SIG-M5 treated with dmso at 0.1 percent for 504 hours (cell line): ENCODE data around the gene VPS35L.
"Not testable (repeated sequence)": the region's sequence is repeated elsewhere in the genome, so short reads cannot be mapped to it uniquely, and the experiment has no call there.

ENCODE experiments used
- DNase-seq: peaks from one replicate; lab custom pipeline; 2025; ENCODE audit not compliant: unreplicated experiment; lab: John Stamatoyannopoulos, UW

The VPS35L gene

DNA sequence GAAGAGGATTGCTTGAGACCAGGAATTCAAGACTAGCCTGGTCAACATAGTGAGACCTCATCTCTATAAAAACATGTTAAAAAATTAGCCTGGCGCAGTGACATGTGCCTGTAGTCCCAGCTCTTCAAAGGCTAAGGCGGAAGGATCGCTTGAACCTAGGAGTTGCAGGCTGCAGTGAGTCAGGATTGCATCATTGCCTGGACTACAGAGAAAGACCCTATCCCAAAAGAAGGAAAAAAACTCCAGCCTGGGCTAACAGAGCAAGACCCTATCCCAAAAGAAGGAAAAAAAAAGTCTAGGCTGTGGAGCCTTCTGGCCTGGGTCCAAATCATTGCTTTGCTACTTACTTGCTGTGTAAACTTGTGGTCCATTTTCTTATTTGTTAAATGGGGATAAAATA, 26.8 kb upstream of the VPS35L start:
- no peak for DNase-seq

DNA sequence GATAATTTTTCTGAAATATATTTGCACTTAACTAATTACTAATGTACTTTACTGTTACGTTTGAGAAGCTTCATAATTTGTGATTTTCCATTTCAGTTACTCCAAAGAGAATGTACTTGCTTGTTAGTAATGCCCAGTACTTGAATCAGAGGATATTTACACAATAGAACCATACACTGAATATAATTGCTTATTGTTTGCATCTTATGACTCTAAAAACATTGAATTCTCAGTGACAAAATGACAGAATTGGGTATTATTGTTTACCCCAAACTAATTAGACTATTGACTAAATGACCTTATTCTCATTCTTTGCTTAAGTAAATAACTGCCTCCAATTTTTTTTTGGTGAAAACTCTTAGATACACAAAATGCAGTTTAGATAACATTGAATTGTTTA, 22.9 kb upstream of the VPS35L start:
- DNase-seq: no peak

DNA sequence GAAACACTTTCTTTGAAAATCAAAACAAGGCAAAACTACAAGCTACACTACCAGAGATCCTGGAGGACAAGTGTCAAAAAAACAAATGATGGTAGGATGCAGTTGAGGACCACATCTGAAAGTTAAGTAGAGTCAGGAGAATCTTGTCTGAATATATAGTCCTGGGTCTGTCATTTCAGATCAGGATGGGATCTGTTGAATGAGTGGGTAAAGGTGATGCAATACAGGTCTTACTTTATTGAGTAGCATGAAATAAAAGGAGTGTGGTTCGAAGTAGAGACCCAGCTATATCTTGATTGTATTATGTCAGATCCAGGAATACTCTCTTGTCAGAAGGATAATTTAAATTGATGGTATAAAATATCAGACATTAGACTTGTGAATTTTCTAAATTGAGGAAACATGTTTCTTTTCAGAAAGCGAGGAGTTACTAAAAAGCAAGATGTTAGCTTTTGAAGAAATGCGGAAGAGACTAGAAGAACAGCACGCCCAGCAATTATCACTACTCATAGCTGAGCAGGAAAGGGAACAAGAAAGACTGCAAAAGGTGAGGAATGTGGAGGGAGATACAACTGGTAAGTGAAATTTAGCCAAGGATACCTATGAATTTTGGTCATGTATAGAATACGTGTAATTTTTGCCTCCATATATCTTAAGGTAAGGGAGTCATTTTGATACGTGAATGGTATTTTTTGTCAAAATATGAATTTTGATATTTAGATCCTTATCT, 15.1 kb upstream of the VPS35L start:
- no peak for DNase-seq

DNA sequence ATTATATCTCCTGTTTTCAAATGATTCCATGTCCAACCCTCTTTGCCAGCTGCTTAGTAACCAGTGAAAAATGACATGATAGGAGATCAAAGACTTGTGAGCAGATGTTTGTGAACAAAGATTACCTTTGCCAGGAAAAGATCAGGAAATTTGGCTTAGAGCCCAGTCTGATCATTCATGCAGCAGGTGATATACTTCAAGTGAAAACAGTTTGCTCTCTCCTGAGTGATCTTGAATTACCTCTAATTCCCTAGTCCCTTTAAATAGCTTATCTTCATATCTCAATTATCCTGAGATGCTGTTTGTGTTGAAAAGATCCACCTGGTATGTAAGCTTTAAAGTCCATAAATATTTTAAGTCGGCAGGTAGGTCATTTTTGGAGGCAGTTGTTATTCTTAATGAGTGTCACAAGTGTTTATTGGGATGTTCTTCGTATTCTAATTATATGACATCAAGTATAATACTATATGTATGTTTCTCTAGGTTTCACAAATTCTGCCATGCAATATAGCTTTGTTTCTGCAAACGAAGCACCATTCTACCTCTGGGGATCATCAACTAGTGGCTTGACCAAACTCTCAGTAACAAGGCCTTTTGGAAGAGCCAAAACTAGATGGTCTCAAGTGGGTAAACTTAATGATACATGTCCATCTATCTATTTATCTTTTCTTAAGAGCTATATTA, 13.2 kb upstream of the VPS35L start:
- no peak for DNase-seq

- DNase-seq: not testable (repeated sequence)
Observed at GRCh38 chr16:19543278-19543996, 12.1 kb upstream of the VPS35L start.

DNA sequence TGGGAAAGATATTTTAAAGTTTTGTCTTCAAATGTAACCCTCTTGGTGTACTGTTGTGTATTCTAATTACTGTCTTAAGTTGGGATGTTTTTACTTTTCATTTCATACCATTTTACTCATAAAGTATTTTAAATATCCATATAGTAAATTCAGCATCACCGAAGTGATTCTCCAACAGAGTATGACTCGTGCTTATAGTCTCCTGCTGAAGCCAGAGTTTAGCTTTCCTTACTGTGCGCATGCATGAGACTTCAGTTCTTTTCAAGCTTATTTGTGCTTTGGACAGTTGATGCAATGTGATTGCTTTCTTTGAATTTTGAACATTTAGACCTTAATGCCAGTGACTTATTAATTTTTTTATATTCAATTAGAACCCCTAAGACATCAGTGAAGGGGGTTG, 7.4 kb upstream of the VPS35L start:
- no peak for DNase-seq

DNA sequence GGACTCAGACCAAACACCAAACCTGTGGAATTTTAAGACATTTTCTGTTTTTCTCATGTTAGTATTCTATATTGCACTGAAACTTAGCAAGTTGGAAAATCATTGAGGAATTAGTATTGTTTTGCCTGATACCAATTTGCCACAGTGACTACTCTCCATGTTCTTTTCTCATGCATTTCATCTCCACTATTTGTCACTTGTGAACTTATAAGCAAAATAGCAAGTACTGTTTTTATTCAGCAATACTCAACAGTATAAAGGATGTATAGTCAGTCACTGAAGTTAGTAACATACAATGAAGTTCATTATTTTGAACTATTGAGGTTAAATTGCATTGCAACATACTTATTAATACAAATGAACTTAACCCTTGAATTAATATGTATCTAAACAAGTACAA, 5.8 kb upstream of the VPS35L start:
- DNase-seq: no peak

- DNase-seq: peak; percentile 86
Observed at GRCh38 chr16:19555938-19556771, 652 bp downstream of the VPS35L start.

GRCh38 chr16:19559242-19559910, 3.9 kb downstream of the VPS35L start:
- DNase-seq: peak; percentile 41

DNA sequence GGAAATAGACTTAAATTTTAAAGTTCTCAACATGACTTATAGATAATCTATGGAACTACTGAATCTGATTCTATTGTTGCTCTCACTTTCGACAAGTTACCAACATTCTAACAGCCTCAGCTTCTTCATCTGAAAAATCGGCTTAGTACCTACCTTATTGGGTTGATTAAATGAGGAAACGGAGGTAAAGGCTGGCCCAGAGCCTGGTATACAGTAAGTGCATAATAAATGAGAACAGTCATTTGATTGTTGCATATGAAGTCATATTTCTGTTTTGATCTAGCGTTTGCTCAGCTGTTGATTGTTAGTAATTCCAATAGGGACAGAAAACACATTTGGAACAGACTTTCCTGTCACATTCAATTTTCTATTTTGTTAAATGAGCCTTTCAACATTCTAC, 4.6 kb downstream of the VPS35L start:
- DNase-seq: no peak

GRCh38 chr16:19563377-19563776, 7.9 kb downstream of the VPS35L start:
- DNase-seq: no peak

DNA sequence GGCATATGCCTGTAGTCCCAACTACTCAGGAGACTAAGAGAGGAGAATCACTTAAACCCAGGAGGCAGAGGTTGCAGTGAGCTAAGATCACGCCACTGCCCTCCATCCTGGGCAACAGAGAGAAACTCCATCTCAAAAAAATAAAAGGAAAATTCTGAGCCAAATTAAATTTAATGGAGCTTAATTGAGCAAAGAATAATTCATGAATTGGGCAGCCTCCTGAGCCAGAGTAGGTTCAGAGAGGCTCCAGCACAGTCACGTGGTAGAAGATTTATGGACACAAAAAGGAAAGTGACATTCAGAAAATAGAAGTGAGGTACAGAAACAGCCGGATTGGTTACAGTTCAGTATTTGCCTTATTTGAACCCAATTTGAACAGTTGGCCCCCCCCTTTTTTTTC, 10.9 kb downstream of the VPS35L start:
- no peak for DNase-seq

GRCh38 chr16:19567560-19567959, 12.1 kb downstream of the VPS35L start:
- DNase-seq: no peak

DNA sequence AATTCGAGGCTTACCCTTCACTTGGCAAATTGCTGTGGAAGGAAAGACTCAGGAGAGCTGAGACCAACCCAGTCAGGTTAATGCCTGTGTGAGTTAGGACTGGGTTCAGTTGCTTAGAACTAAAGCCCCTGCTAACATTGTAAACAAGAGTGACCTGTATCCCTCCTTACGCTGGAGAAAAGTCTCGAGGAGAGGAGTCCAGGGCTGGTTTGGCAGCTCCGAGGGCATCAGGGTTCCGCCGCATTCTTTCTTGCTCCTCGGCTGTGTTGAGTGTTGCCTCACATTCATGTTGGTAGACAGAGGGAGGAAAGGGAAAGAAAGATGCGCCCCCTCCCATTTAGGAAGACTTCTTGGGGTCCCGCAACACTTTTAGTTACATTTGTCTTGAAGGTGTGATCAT, 18.5 kb downstream of the VPS35L start:
- DNase-seq: no peak

DNA sequence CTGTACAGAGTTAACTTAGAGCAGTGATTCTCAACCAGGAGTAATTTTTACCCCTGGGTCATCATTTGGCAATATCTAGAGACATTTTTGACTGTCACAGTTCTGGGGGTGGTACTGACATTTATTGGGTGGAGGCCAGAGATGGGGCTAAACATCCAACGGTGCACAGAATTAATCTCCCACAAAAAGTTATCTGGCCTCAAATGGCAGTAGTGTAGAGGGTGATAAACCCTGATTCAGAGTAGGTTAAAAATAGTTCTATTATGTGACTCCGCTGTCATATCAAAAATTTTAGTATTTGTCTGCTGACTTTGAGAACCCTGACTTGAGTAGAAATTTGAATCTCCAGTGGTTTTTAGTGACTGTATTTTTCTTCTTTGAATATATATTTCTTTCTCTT, 19.1 kb downstream of the VPS35L start:
- no peak for DNase-seq

GRCh38 chr16:19578378-19578971, 23.0 kb downstream of the VPS35L start:
- no peak for DNase-seq

- no peak for DNase-seq
Observed at GRCh38 chr16:19582050-19582831, 26.7 kb downstream of the VPS35L start.

DNA sequence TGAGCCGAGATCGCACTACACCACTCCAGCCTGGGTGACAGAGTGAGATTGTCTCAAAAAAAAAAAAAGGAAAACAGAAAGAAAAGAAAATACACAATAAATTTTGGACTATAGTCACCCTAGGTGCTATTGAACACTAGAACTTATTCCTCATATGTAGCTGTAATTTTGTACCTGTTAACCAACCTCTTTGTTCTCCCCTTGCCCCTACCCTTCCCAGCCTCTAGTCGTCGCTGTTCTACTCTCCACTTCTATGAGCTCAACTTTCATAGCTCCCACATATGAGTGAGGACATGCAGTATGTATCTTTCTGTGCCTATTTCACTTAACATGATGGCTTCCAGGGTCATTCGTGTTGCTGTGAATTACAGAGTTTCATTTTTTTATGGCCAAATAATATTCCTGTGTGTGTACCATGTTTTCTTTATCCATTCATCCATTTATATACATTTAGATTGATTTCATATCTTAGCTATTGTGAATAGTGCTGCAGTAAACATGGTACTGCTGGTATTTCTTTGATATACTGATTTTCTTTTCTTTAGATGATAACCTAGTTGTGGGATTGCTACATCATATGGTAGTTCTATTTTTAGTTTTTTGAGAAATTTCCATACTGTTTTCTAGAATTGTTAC, 28.3 kb downstream of the VPS35L start:
- DNase-seq: peak; percentile 54

- DNase-seq: no peak
Observed at GRCh38 chr16:19588661-19589060, 33.2 kb downstream of the VPS35L start.
